ENCODE results near the gene CHMP1A.

- no peak for TF ChIP-seq CTCF (IDR thresholded peaks at IDR 0.05 in 2 of 3, conservative IDR thresholded peaks at IDR 0.05 in 1 of 3; ENCODE audit: borderline replicate concordance in 1 of 3, insufficient read depth in 1 of 3, low read depth in 2 of 3, low read length in 2 of 3)
- no peak for TF ChIP-seq ZNF274 (IDR thresholded peaks at IDR 0.05; ENCODE audit: low read depth, low read length)
- TF ChIP-seq CEBPB (IDR thresholded peaks at IDR 0.05; ENCODE audit: low read depth), result no peak
- TF ChIP-seq, protein P1, sequence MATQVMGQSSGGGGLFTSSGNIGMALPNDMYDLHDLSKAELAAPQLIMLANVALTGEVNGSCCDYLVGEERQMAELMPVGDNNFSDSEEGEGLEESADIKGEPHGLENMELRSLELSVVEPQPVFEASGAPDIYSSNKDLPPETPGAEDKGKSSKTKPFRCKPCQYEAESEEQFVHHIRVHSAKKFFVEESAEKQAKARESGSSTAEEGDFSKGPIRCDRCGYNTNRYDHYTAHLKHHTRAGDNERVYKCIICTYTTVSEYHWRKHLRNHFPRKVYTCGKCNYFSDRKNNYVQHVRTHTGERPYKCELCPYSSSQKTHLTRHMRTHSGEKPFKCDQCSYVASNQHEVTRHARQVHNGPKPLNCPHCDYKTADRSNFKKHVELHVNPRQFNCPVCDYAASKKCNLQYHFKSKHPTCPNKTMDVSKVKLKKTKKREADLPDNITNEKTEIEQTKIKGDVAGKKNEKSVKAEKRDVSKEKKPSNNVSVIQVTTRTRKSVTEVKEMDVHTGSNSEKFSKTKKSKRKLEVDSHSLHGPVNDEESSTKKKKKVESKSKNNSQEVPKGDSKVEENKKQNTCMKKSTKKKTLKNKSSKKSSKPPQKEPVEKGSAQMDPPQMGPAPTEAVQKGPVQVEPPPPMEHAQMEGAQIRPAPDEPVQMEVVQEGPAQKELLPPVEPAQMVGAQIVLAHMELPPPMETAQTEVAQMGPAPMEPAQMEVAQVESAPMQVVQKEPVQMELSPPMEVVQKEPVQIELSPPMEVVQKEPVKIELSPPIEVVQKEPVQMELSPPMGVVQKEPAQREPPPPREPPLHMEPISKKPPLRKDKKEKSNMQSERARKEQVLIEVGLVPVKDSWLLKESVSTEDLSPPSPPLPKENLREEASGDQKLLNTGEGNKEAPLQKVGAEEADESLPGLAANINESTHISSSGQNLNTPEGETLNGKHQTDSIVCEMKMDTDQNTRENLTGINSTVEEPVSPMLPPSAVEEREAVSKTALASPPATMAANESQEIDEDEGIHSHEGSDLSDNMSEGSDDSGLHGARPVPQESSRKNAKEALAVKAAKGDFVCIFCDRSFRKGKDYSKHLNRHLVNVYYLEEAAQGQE (IDR thresholded peaks at IDR 0.05; ENCODE audit: low read depth), result no peak
- TF ChIP-seq ZFX (IDR thresholded peaks at IDR 0.05), result no peak
- no peak for TF ChIP-seq POLR2A (IDR thresholded peaks at IDR 0.05; ENCODE audit: borderline replicate concordance, extremely low read depth, insufficient read depth, insufficient read length)
- TF ChIP-seq SIN3A (IDR thresholded peaks at IDR 0.05; ENCODE audit: low read depth), result no peak
- TF ChIP-seq, protein P2, sequence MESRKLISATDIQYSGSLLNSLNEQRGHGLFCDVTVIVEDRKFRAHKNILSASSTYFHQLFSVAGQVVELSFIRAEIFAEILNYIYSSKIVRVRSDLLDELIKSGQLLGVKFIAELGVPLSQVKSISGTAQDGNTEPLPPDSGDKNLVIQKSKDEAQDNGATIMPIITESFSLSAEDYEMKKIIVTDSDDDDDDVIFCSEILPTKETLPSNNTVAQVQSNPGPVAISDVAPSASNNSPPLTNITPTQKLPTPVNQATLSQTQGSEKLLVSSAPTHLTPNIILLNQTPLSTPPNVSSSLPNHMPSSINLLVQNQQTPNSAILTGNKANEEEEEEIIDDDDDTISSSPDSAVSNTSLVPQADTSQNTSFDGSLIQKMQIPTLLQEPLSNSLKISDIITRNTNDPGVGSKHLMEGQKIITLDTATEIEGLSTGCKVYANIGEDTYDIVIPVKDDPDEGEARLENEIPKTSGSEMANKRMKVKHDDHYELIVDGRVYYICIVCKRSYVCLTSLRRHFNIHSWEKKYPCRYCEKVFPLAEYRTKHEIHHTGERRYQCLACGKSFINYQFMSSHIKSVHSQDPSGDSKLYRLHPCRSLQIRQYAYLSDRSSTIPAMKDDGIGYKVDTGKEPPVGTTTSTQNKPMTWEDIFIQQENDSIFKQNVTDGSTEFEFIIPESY (IDR thresholded peaks at IDR 0.05; ENCODE audit: extremely low read depth, insufficient replicate concordance, low read length), result no peak
- TF ChIP-seq MAX (IDR thresholded peaks at IDR 0.05), result no peak
These were observed 42.3 kb downstream of the CHMP1A start for GRCh38 chr16:89615176-89615575.

Data from HCT116 (cell line).